Measurements from ENCODE around the gene NPSR1. TPM values are rescaled to one million over a fixed set of nuclear protein-coding genes. Genes with fewer than 3 reads are reported as not detected.
"Not testable (repeated sequence)": the region's sequence is repeated elsewhere in the genome, so short reads cannot be mapped to it uniquely, and the experiment has no call there.

The NPSR1 gene
- total RNA-seq, 4 donors from 2014 or later = not detected

DNA sequence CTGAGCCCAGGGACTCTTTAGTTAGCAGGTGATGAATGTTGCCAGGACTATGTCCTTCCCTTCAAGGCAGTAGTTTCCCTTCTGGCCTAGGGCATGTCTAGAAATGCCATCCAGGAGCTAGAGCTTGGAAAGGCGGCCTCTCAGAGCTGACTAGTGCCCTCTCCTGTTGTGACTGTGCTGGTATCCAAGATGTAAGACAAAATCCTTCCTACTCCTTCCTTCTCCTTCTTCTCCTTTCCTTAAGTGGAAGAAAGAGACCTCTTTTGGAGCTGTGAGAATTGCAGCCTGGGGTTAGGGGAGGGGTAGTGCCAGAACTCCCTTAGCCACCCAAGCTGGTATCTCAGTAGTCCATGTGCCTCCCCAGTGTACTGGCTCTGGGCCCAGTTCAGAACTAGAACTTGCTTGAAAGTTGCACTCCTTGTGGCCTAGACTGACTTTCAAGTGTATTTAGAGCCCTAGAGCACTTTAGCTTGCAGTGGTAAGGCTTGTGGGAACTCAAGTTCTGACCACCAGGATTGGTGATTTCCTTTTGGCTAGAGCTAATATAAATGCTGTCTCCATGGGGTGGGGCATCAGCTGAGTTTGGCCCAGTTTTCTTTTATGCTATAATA is 118.8 kb downstream of the NPSR1 start:
- no peaks in the 10 kb centered on the region for H3K27me3 ChIP-seq
- intact Hi-C loops (cut with DNase I; ENCODE audit: low total_unique reads) = no loop called here
- TF ChIP-seq POLR2A (IDR thresholded peaks at IDR 0.05) = no peak

DNA sequence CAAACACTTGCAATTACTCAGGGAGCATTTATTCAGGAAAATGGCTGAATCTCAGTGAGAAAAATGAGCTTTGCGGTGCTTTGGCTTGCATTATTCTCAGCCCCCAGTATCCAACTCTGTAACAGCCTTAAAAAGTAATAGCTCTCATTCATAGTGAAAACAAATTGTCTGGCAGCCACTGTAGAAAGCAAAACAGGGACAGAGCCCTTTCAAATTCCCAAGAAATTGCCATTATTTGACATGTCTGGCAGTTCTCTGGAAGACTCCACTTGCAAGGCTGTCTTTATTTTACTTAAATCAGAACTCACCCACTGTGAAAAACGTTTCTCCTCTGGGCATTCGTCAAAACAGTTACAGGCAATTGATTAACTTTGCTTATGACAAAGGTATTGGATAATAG is 122.5 kb downstream of the NPSR1 start:
- H3K4me1 ChIP-seq = no peaks in the 10 kb centered on the region
- intact Hi-C loops (cut with DNase I; ENCODE audit: low total_unique reads) = no loop called here
- H3K27ac ChIP-seq = no peak overlapping the region
- TF ChIP-seq, protein P1, sequence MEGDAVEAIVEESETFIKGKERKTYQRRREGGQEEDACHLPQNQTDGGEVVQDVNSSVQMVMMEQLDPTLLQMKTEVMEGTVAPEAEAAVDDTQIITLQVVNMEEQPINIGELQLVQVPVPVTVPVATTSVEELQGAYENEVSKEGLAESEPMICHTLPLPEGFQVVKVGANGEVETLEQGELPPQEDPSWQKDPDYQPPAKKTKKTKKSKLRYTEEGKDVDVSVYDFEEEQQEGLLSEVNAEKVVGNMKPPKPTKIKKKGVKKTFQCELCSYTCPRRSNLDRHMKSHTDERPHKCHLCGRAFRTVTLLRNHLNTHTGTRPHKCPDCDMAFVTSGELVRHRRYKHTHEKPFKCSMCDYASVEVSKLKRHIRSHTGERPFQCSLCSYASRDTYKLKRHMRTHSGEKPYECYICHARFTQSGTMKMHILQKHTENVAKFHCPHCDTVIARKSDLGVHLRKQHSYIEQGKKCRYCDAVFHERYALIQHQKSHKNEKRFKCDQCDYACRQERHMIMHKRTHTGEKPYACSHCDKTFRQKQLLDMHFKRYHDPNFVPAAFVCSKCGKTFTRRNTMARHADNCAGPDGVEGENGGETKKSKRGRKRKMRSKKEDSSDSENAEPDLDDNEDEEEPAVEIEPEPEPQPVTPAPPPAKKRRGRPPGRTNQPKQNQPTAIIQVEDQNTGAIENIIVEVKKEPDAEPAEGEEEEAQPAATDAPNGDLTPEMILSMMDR (IDR thresholded peaks at IDR 0.05) = no peak
- no peak for TF ChIP-seq POLR2A (IDR thresholded peaks at IDR 0.05)
- H3K9me3 ChIP-seq = no peaks in the 10 kb centered on the region
- no peak overlapping the region for H3K4me3 ChIP-seq
- no peaks in the 10 kb centered on the region for H3K27me3 ChIP-seq
- no peaks in the 10 kb centered on the region for H3K36me3 ChIP-seq
- DNase-seq = no peak

More for the DNA sequence above, 118.8 kb downstream of the NPSR1 start:
- no peaks in the 10 kb centered on the region for H3K9me3 ChIP-seq
- no peaks in the 10 kb centered on the region for H3K4me1 ChIP-seq
- H3K4me3 ChIP-seq = no peak overlapping the region
- H3K36me3 ChIP-seq = no peaks in the 10 kb centered on the region
- no peak for DNase-seq
- H3K27ac ChIP-seq = no peak overlapping the region

DNA sequence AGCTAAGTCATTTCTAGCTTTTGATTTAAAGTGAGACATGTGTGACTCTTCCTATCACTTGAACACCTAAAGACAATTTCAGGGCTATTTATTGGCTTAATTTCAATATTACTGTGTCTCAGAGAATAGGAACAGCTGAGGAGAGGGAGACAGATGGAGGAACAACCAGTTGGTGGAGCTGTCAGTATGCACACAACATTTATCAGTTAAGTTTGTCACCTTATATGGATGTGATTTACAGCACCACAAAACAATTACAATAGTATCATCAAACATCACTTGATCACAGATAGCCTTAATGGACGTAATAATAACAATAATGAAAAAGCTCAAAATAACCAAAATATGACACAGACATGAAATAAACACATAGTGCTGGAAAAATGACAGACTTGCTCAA is 129.6 kb downstream of the NPSR1 start:
- intact Hi-C loops (cut with DNase I; ENCODE audit: low total_unique reads) = no loop called here
- H3K27ac ChIP-seq = no peak overlapping the region
- H3K27me3 ChIP-seq = no peaks in the 10 kb centered on the region
- DNase-seq = no peak
- no peak overlapping the region for H3K4me3 ChIP-seq
- no peaks in the 10 kb centered on the region for H3K9me3 ChIP-seq
- TF ChIP-seq, protein P1 (IDR thresholded peaks at IDR 0.05) = no peak
- no peak for TF ChIP-seq POLR2A (IDR thresholded peaks at IDR 0.05)
- H3K36me3 ChIP-seq = no peaks in the 10 kb centered on the region
- no peaks in the 10 kb centered on the region for H3K4me1 ChIP-seq

DNA sequence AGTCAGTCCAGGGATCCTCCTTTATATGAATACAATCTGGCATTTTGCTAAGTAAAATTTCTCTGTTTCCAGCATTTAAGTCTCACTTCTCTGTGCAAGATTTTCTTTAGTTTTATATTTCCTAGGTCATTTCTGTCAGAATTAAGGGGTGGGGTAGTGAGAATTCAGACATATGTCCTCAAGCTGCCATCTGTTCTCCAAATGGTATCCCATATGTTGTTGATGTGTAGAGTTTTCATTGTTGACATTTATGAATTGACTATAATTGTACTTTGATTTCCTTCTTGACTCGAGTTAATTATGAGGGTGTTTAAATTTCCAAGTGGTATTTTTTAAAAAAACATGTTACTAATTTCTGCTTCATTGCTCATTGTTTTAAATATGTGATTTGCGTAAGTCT is 148.8 kb downstream of the NPSR1 start:
- no peak overlapping the region for H3K27ac ChIP-seq
- H3K4me3 ChIP-seq = no peak overlapping the region
- no peaks in the 10 kb centered on the region for H3K27me3 ChIP-seq
- H3K9me3 ChIP-seq = no peaks in the 10 kb centered on the region
- intact Hi-C loops (cut with DNase I; ENCODE audit: low total_unique reads) = no loop called here
- H3K36me3 ChIP-seq = no peaks in the 10 kb centered on the region
- no peaks in the 10 kb centered on the region for H3K4me1 ChIP-seq
- DNase-seq = no peak
- TF ChIP-seq POLR2A (IDR thresholded peaks at IDR 0.05) = no peak
- TF ChIP-seq, protein P1 (IDR thresholded peaks at IDR 0.05) = no peak

DNA sequence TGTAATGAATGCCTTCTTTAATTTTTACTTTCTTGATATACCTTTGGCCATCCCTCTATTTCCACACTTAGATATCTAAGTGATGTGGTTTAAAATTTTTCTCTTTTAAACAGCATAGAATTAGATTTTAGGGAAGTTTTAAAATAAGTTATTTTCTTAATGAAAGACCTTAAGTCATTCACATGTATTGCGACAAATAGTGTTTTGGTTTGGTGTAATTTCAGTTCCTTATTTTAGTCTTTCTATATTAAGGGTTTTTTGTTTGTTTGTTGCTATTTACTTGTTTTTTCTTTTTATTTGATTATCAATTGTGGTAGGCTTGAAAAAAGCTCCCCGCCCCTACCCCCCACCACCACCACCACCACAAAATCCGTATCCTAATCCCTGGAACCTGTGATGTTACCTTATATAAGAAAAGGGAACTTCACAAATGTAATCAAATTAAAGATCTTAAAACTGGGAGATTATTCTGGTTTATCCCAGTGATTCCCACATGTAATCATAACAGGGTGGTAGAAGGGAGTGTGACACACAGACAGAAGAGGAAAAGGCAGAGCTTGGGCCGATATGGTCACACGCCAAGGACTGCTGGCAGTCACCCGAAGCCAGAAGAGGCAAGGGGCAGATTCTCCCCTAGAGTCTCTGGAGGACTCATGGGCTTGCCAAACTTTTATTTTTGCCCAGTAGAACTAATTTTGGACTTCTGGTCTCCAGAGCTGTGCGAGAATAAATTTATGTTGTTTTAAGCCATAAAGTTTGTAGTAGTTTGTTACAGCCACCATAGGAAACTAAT is 149.7 kb downstream of the NPSR1 start:
- TF ChIP-seq, protein P1 (IDR thresholded peaks at IDR 0.05) = no peak
- TF ChIP-seq POLR2A (IDR thresholded peaks at IDR 0.05) = no peak
- Histone ChIP-seq H3K27me3 (no peaks in the 10 kb centered on the region), H3K27ac (no peak overlapping the region), H3K9me3 (no peaks in the 10 kb centered on the region), H3K36me3 (no peaks in the 10 kb centered on the region), H3K4me1 (no peaks in the 10 kb centered on the region), H3K4me3 (no peak overlapping the region)
- intact Hi-C loops (cut with DNase I; ENCODE audit: low total_unique reads) = no loop called here
- no peak for DNase-seq

DNA sequence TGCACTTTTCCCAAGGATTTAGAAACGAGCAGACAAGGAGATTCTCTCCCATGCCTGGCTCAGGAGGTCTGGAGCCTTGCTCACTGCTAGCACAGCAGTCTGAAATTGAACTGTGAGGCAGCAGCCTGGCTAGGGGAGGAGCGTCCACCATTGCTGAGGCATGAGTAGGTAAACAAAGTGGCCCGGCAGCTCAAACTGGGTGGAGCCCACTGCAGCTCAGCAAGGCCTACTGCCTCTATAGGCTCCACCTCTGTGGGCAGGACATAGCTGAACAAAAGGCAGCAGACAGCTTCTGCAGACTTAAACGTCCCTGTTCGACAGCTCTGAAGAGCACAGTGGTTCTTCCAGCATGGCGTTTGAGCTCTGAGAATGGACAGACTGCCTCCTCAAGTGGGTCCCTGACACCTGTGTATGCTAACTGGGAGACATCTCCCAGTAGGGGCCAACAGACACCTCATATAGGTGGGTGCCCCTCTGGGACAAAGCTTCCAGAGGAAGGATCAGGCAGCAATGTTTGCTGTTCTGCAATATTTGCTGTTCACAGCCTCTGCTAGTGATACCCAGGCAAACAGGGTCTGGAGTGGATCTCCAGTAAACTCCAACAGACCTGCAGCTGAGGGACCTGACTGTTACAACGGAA is 156.3 kb downstream of the NPSR1 start:
- H3K4me1 ChIP-seq; H3K9me3 ChIP-seq; intact Hi-C loops (cut with DNase I; ENCODE audit: low total_unique reads); H3K36me3 ChIP-seq; H3K27ac ChIP-seq; H3K27me3 ChIP-seq; H3K4me3 ChIP-seq; DNase-seq: not testable (repeated sequence)

All from uterus (tissue), 4 donors.